DND-41 (cell line): ENCODE data around the gene TM9SF4.

Experiments used
- ATAC-seq: fragments of 200-7000 bp; cut with Tn5 transposase; 3 replicates; pipeline ENCODE4 v1.9.1; 2021; ENCODE audit warnings: low read depth; ENCODE audit not compliant: insufficient read depth
- DNase-seq: peaks from one replicate; pipeline ENCODE4 v3.0.0-alpha.2; 2020
- H2AFZ ChIP-seq: 2 replicates; pipeline ENCODE4 v1.6.0; 2012; ENCODE audit warnings: low read depth, low read length
- H3K27ac ChIP-seq: 2 replicates; pipeline ENCODE4 v1.5.1; 2012; ENCODE audit warnings: low read length, inconsistent platforms
- H3K27me3 ChIP-seq: fragments of 200-600 bp; sonication (generic); 2 replicates; pipeline ENCODE4 v1.6.0; 2012; ENCODE audit warnings: low read length, mild to moderate bottlenecking, inconsistent platforms; ENCODE audit not compliant: insufficient read depth, poor library complexity
- H3K36me3 ChIP-seq: 2 replicates; pipeline ENCODE4 v1.5.1; 2012; ENCODE audit warnings: low read length, inconsistent platforms; ENCODE audit not compliant: insufficient read depth
- H3K4me1 ChIP-seq: 2 replicates; pipeline ENCODE4 v1.5.1; 2012; ENCODE audit warnings: mild to moderate bottlenecking, low read length; ENCODE audit not compliant: insufficient read depth
- H3K4me2 ChIP-seq: 2 replicates; pipeline ENCODE4 v1.6.0; 2012; ENCODE audit warnings: mild to moderate bottlenecking, moderate library complexity, low read length, inconsistent platforms; ENCODE audit not compliant: insufficient read depth
- H3K4me3 ChIP-seq, 2 experiments: fragments of 200-600 bp in 1 of 2; shearing (Covaris generic) in 1 of 2; 2 replicates each; pipeline ENCODE4 v1.5.1; 2012 to 2016; ENCODE audit warnings: inconsistent platforms in 2 of 2, low read length in 2 of 2, mild to moderate bottlenecking in 2 of 2, low read depth in 1 of 2, moderate library complexity in 1 of 2
- H3K79me2 ChIP-seq: 2 replicates; pipeline ENCODE4 v1.6.0; 2012; ENCODE audit warnings: low read length, inconsistent platforms; ENCODE audit not compliant: insufficient read depth
- H3K9ac ChIP-seq: 2 replicates; pipeline ENCODE4 v1.6.0; 2012; ENCODE audit warnings: low read depth, mild to moderate bottlenecking, inconsistent platforms, low read length, moderate library complexity
- H3K9me3 ChIP-seq: 2 replicates; pipeline ENCODE4 v1.5.1; 2012; ENCODE audit warnings: low read length, moderate library complexity, mild to moderate bottlenecking, inconsistent platforms; ENCODE audit not compliant: insufficient read depth, severe bottlenecking
- H4K20me1 ChIP-seq: 2 replicates; pipeline ENCODE4 v1.6.0; 2012; ENCODE audit warnings: low read length; ENCODE audit not compliant: insufficient read depth
- CTCF ChIP-seq: IDR thresholded peaks from 2 replicates; pipeline ENCODE4 v1.5.1; 2012; ENCODE audit warnings: borderline replicate concordance, low read length, moderate library complexity, mild to moderate bottlenecking; ENCODE audit not compliant: poor library complexity, severe bottlenecking; ENCODE audit errors: extremely low read depth
- EZH2 ChIP-seq: IDR thresholded peaks from 3 replicates; pipeline ENCODE4 v1.6.1; 2012; ENCODE audit warnings: borderline replicate concordance, low read depth, mild to moderate bottlenecking, moderate library complexity, low read length, inconsistent platforms; ENCODE audit not compliant: severe bottlenecking

TM9SF4 gene

DNA sequence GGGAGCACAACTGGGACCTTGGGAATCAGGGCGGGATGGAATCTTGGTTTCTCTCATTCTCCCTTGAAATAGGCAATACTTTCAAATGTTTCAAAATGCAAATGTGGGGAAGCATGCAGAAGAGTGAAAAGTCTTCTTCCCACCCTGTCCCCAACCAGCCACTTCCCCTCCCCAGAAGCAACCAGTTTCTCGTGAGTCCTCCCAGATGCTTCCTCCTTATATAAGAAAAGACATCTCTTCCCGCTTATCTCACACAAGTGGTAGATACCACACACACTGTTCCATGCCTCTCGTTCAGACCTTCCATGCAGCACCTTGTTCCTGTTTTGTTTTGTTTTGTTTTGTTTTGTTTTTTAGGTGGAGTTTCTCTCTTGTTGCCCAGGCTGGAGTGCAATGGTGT, 32.3 kb upstream of the TM9SF4 start:
- Histone ChIP-seq H3K4me3 (no peak overlapping the region), H3K4me1 (no peaks in the 10 kb centered on the region), H3K27ac (no peak overlapping the region), H3K9ac (no peak overlapping the region), H3K27me3 (peaks cover 37% of the 10 kb centered on the region), H3K79me2 (no peaks in the 10 kb centered on the region), H2AFZ (no peak overlapping the region), H3K4me2 (no peak overlapping the region), H3K36me3 (no peaks in the 10 kb centered on the region), H3K9me3 (no peaks in the 10 kb centered on the region), H4K20me1 (peaks cover 3% of the 10 kb centered on the region; the same call in 1 of the 2 replicates)
- ATAC-seq (no peak), DNase-seq (no peak)
- TF ChIP-seq CTCF (no peak), EZH2 (no peak)

DNA sequence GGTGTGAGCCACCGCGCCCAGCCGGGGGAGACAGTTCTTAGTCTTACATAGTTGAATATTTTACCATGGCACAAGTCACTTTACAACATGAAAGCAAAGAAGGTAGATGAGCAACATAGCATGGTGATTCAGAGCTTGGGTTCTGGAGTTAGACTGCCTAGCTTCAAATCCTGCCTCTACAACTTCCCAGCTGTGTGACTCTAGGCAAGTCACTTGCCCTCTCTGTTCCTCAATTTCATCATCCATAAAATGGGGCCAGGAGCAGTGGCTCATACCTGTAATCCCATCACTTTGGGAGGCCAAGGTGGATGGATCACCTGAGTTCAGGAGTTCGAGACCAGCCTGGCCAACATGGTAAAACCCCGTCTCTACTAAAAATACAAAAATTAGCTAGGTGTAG, 31.2 kb upstream of the TM9SF4 start:
- no peak overlapping the region for H2AFZ ChIP-seq
- no peaks in the 10 kb centered on the region for H3K4me1 ChIP-seq
- peaks cover 3% of the 10 kb centered on the region; the same call in 1 of the 2 replicates for H4K20me1 ChIP-seq
- H3K27ac ChIP-seq, result no peak overlapping the region
- H3K9me3 ChIP-seq, result no peaks in the 10 kb centered on the region
- no peaks in the 10 kb centered on the region for H3K79me2 ChIP-seq
- DNase-seq, result no peak
- no peak overlapping the region for H3K9ac ChIP-seq
- no peak overlapping the region for H3K4me3 ChIP-seq
- H3K27me3 ChIP-seq, result peaks cover 36% of the 10 kb centered on the region
- H3K4me2 ChIP-seq, result no peak overlapping the region
- H3K36me3 ChIP-seq, result no peaks in the 10 kb centered on the region
- no peak for TF ChIP-seq EZH2
- TF ChIP-seq CTCF, result no peak
- ATAC-seq, result no peak

DNA sequence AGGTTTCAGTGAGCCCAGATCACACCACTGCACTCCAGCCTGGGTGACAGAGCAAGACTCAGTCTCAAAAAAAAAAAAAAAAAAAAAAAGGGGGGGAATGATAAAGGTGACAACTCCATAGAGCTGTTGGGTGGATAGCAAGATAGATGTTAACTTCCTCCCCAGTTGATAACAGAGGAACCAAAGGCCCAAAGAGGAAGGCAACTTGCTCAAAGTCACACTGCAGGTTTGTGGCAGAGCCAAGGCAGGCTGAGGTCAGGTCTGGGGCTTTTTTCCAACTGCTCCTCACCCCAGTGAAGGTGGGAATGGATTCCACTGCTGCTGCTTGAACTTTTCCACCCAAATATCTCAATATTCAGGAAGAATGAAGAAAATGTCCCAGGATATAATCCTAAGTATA, 30.7 kb upstream of the TM9SF4 start:
- H3K9ac ChIP-seq, result no peak overlapping the region
- no peaks in the 10 kb centered on the region for H3K79me2 ChIP-seq
- no peak overlapping the region for H3K4me2 ChIP-seq
- DNase-seq (no peak), ATAC-seq (no peak)
- H3K4me1 ChIP-seq, result no peaks in the 10 kb centered on the region
- no peak overlapping the region for H2AFZ ChIP-seq
- no peak overlapping the region for H3K27ac ChIP-seq
- H4K20me1 ChIP-seq, result peaks cover 3% of the 10 kb centered on the region; the same call in 1 of the 2 replicates
- H3K36me3 ChIP-seq, result no peaks in the 10 kb centered on the region
- peaks cover 36% of the 10 kb centered on the region for H3K27me3 ChIP-seq
- H3K9me3 ChIP-seq, result no peaks in the 10 kb centered on the region
- no peak overlapping the region for H3K4me3 ChIP-seq
- TF ChIP-seq CTCF (no peak), EZH2 (no peak)

- no peak for DNase-seq
- H3K27ac ChIP-seq, result no peak overlapping the region
- H4K20me1 ChIP-seq, result peaks cover 2% of the 10 kb centered on the region; the same call in 1 of the 2 replicates
- H3K36me3 ChIP-seq, result no peaks in the 10 kb centered on the region
- H3K9me3 ChIP-seq, result no peaks in the 10 kb centered on the region
- H3K4me2 ChIP-seq, result no peak overlapping the region
- H3K4me1 ChIP-seq, result no peaks in the 10 kb centered on the region
- TF ChIP-seq CTCF (no peak), EZH2 (no peak)
- no peak overlapping the region for H3K4me3 ChIP-seq
- no peak for ATAC-seq
- no peak overlapping the region for H2AFZ ChIP-seq
- no peak overlapping the region; the same call in 1 of the 2 replicates for H3K9ac ChIP-seq
- peaks cover 36% of the 10 kb centered on the region for H3K27me3 ChIP-seq
- H3K79me2 ChIP-seq, result no peaks in the 10 kb centered on the region
Measured at GRCh38 chr20:32079655-32080109, 29.8 kb upstream of the TM9SF4 start.
